HG03039 (cell line): Measurements from ENCODE around the gene PLD3.

Source experiments
- ATAC-seq: cut with Tn5 transposase; IDR thresholded peaks from one replicate; pipeline ENCODE4 v1.9.1; 2021; ENCODE audit warnings: mild to moderate bottlenecking, moderate library complexity; ENCODE audit not compliant: unreplicated experiment

PLD3 gene

GRCh38 chr19:40412866-40413265 lies 64.4 kb downstream of the PLD3 start:
- no peak for ATAC-seq

- ATAC-seq, result no peak
Measured at GRCh38 chr19:40413291-40413845, 64.9 kb downstream of the PLD3 start, which contains the start of gene PRX. Gene PRX, minus strand, starts transcription at chr19:40413378. Its CDS starts 5,446 bp downstream, at chr19:40407932.

- ATAC-seq, result no peak
Measured at GRCh38 chr19:40414542-40415535, 66.3 kb downstream of the PLD3 start.

- no peak for ATAC-seq
Measured at GRCh38 chr19:40415768-40416167, 67.3 kb downstream of the PLD3 start.

- ATAC-seq, result no peak
Measured at GRCh38 chr19:40416918-40417642, 68.6 kb downstream of the PLD3 start.

GRCh38 chr19:40417643-40417981 lies 69.1 kb downstream of the PLD3 start:
- ATAC-seq, result no peak

GRCh38 chr19:40418040-40418439 lies 69.5 kb downstream of the PLD3 start:
- no peak for ATAC-seq

- no peak for ATAC-seq
Measured at GRCh38 chr19:40419066-40419612, 70.6 kb downstream of the PLD3 start.

GRCh38 chr19:40419780-40420179 lies 71.3 kb downstream of the PLD3 start:
- ATAC-seq, result no peak

GRCh38 chr19:40420451-40420765 lies 71.9 kb downstream of the PLD3 start:
- no peak for ATAC-seq

- no peak for ATAC-seq
Measured at GRCh38 chr19:40420766-40421765, 72.6 kb downstream of the PLD3 start.

- ATAC-seq, result no peak
Measured at GRCh38 chr19:40421993-40422747, 73.7 kb downstream of the PLD3 start.

GRCh38 chr19:40422748-40423566 lies 74.5 kb downstream of the PLD3 start:
- ATAC-seq, result no peak

GRCh38 chr19:40423938-40424337 lies 75.4 kb downstream of the PLD3 start:
- ATAC-seq, result no peak

GRCh38 chr19:40424637-40425449 lies 76.3 kb downstream of the PLD3 start:
- no peak for ATAC-seq

GRCh38 chr19:40425450-40426287 lies 77.2 kb downstream of the PLD3 start, which contains the start of gene SERTAD1:
Gene SERTAD1, minus strand, starts transcription at chr19:40425992. Its CDS starts 2,446 bp downstream, at chr19:40423546.
- peak; percentile 85 for ATAC-seq
